Measurements from ENCODE around the gene HECTD3.
"Not testable (repeated sequence)": the region's sequence is repeated elsewhere in the genome, so short reads cannot be mapped to it uniquely, and the experiment has no call there.

The HECTD3 gene

GRCh38 chr1:44973645-44974044 lies 37.5 kb downstream of the HECTD3 start:
- H2BK120ac ChIP-seq (ENCODE audit: low read depth, low read length): no peak overlapping the region
- H3K4me2 ChIP-seq (ENCODE audit: low read length): no peak overlapping the region
- H3K4me1 ChIP-seq (ENCODE audit: control insufficient read depth, low read depth, low read length): no peaks in the 10 kb centered on the region
- H2BK15ac ChIP-seq (replicated peaks; ENCODE audit: low read depth): no peak overlapping the region
- no peaks in the 10 kb centered on the region for H3K27me3 ChIP-seq (ENCODE audit: insufficient read depth, low read length, poor library complexity)
- WGBS (ENCODE audit: extremely low coverage, insufficient coverage, low lambda C conversion rate): no CpG with 5 or more reads among the region's 1 CpG
- no peak overlapping the region for H3K23ac ChIP-seq (ENCODE audit: low read length)
- DNase-seq: no peak
- H4K8ac ChIP-seq (ENCODE audit: low read depth, low read length): no peak overlapping the region
- no peak overlapping the region for H3K4me3 ChIP-seq (ENCODE audit: low read length)
- no peaks in the 10 kb centered on the region for H3K79me2 ChIP-seq (ENCODE audit: control insufficient read depth, insufficient read depth, low read length)
- H2BK5ac ChIP-seq (ENCODE audit: low read length): no peak overlapping the region
- no peaks in the 10 kb centered on the region for H3K36me3 ChIP-seq (ENCODE audit: control insufficient read depth, insufficient read depth, low read length)
- H3K9ac ChIP-seq (ENCODE audit: low read length): no peak overlapping the region
- no peak overlapping the region for H3K56ac ChIP-seq (ENCODE audit: low read length)
- no peak overlapping the region for H4K5ac ChIP-seq (ENCODE audit: low read length)
- H2AK5ac ChIP-seq (ENCODE audit: low read length): no peak overlapping the region
- H3K27ac ChIP-seq (ENCODE audit: low read depth, low read length): no peak overlapping the region
- H3K18ac ChIP-seq (ENCODE audit: low read length): no peak overlapping the region
- H3K4ac ChIP-seq (ENCODE audit: low read depth, low read length): no peak overlapping the region
- H3K79me1 ChIP-seq (ENCODE audit: low read length): no peaks in the 10 kb centered on the region

GRCh38 chr1:44970317-44970716 lies 40.8 kb downstream of the HECTD3 start:
- H2AK5ac ChIP-seq (ENCODE audit: low read length): no peak overlapping the region
- H4K8ac ChIP-seq (ENCODE audit: low read depth, low read length): no peak overlapping the region
- H2BK120ac ChIP-seq (ENCODE audit: low read depth, low read length): no peak overlapping the region
- no peak overlapping the region for H3K4ac ChIP-seq (ENCODE audit: low read depth, low read length)
- H4K5ac ChIP-seq (ENCODE audit: low read length): no peak overlapping the region
- H3K79me2 ChIP-seq (ENCODE audit: control insufficient read depth, insufficient read depth, low read length): no peaks in the 10 kb centered on the region
- H3K4me1 ChIP-seq (ENCODE audit: control insufficient read depth, low read depth, low read length): no peaks in the 10 kb centered on the region
- H3K4me3 ChIP-seq (ENCODE audit: low read length): no peak overlapping the region
- no CpG with 5 or more reads among the region's 4 CpGs for WGBS (ENCODE audit: extremely low coverage, insufficient coverage, low lambda C conversion rate)
- no peaks in the 10 kb centered on the region for H3K79me1 ChIP-seq (ENCODE audit: low read length)
- no peak overlapping the region for H3K18ac ChIP-seq (ENCODE audit: low read length)
- H2BK5ac ChIP-seq (ENCODE audit: low read length): no peak overlapping the region
- H3K36me3 ChIP-seq (ENCODE audit: control insufficient read depth, insufficient read depth, low read length): no peaks in the 10 kb centered on the region
- no peak overlapping the region for H3K56ac ChIP-seq (ENCODE audit: low read length)
- no peak overlapping the region for H3K27ac ChIP-seq (ENCODE audit: low read depth, low read length)
- H3K9ac ChIP-seq (ENCODE audit: low read length): no peak overlapping the region
- H3K4me2 ChIP-seq (ENCODE audit: low read length): no peak overlapping the region
- no peak overlapping the region for H3K23ac ChIP-seq (ENCODE audit: low read length)
- H2BK15ac ChIP-seq (replicated peaks; ENCODE audit: low read depth): no peak overlapping the region
- H3K27me3 ChIP-seq (ENCODE audit: insufficient read depth, low read length, poor library complexity): no peaks in the 10 kb centered on the region
- DNase-seq: no peak

GRCh38 chr1:44964396-44964795 lies 46.7 kb downstream of the HECTD3 start:
- H3K27ac ChIP-seq (ENCODE audit: low read depth, low read length): no peak overlapping the region
- no peak overlapping the region for H3K4ac ChIP-seq (ENCODE audit: low read depth, low read length)
- H3K79me1 ChIP-seq (ENCODE audit: low read length): no peaks in the 10 kb centered on the region
- no peak overlapping the region for H2BK120ac ChIP-seq (ENCODE audit: low read depth, low read length)
- no peak overlapping the region for H3K4me3 ChIP-seq (ENCODE audit: low read length)
- no peak overlapping the region for H3K18ac ChIP-seq (ENCODE audit: low read length)
- no peak overlapping the region for H2BK5ac ChIP-seq (ENCODE audit: low read length)
- H4K8ac ChIP-seq (ENCODE audit: low read depth, low read length): no peak overlapping the region
- H3K36me3 ChIP-seq (ENCODE audit: control insufficient read depth, insufficient read depth, low read length): no peaks in the 10 kb centered on the region
- H2BK15ac ChIP-seq (replicated peaks; ENCODE audit: low read depth): no peak overlapping the region
- H4K5ac ChIP-seq (ENCODE audit: low read length): no peak overlapping the region
- no peak overlapping the region for H3K23ac ChIP-seq (ENCODE audit: low read length)
- no peak overlapping the region for H2AK5ac ChIP-seq (ENCODE audit: low read length)
- DNase-seq: no peak
- no peak overlapping the region for H3K4me2 ChIP-seq (ENCODE audit: low read length)
- H3K56ac ChIP-seq (ENCODE audit: low read length): no peak overlapping the region
- no CpG with 5 or more reads among the region's 1 CpG for WGBS (ENCODE audit: extremely low coverage, insufficient coverage, low lambda C conversion rate)
- H3K27me3 ChIP-seq (ENCODE audit: insufficient read depth, low read length, poor library complexity): no peaks in the 10 kb centered on the region
- H3K79me2 ChIP-seq (ENCODE audit: control insufficient read depth, insufficient read depth, low read length): no peaks in the 10 kb centered on the region
- H3K9ac ChIP-seq (ENCODE audit: low read length): no peak overlapping the region
- no peaks in the 10 kb centered on the region for H3K4me1 ChIP-seq (ENCODE audit: control insufficient read depth, low read depth, low read length)

- Histone ChIP-seq H4K5ac (ENCODE audit: low read length) (no peak overlapping the region), H3K27me3 (ENCODE audit: insufficient read depth, low read length, poor library complexity) (no peaks in the 10 kb centered on the region), H2BK5ac (ENCODE audit: low read length) (no peak overlapping the region), H3K4ac (ENCODE audit: low read depth, low read length) (no peak overlapping the region), H3K23ac (ENCODE audit: low read length) (no peak overlapping the region), H3K18ac (ENCODE audit: low read length) (no peak overlapping the region), H3K4me2 (ENCODE audit: low read length) (no peak overlapping the region), H3K79me1 (ENCODE audit: low read length) (no peaks in the 10 kb centered on the region), H3K36me3 (ENCODE audit: control insufficient read depth, insufficient read depth, low read length) (no peaks in the 10 kb centered on the region), H2AK5ac (ENCODE audit: low read length) (no peak overlapping the region), H3K4me1 (ENCODE audit: control insufficient read depth, low read depth, low read length) (no peaks in the 10 kb centered on the region), H2BK15ac (replicated peaks; ENCODE audit: low read depth) (no peak overlapping the region), H3K56ac (ENCODE audit: low read length) (no peak overlapping the region), H3K4me3 (ENCODE audit: low read length) (no peak overlapping the region), H3K9ac (ENCODE audit: low read length) (no peak overlapping the region), H3K27ac (ENCODE audit: low read depth, low read length) (no peak overlapping the region), H3K79me2 (ENCODE audit: control insufficient read depth, insufficient read depth, low read length) (no peaks in the 10 kb centered on the region), H4K8ac (ENCODE audit: low read depth, low read length) (no peak overlapping the region), H2BK120ac (ENCODE audit: low read depth, low read length) (no peak overlapping the region)
- no peak for DNase-seq
- WGBS (ENCODE audit: extremely low coverage, insufficient coverage, low lambda C conversion rate): no CpG with 5 or more reads among the region's 3 CpGs
Observed at GRCh38 chr1:44962729-44963128, 48.4 kb downstream of the HECTD3 start.

- WGBS (ENCODE audit: extremely low coverage, insufficient coverage, low lambda C conversion rate): no CpG with 5 or more reads among the region's 4 CpGs
- not testable (repeated sequence) for H3K4me3 ChIP-seq (ENCODE audit: low read length); H2BK15ac ChIP-seq (replicated peaks; ENCODE audit: low read depth); H3K4me2 ChIP-seq (ENCODE audit: low read length); DNase-seq; H3K36me3 ChIP-seq (ENCODE audit: control insufficient read depth, insufficient read depth, low read length); H3K79me1 ChIP-seq (ENCODE audit: low read length); H3K56ac ChIP-seq (ENCODE audit: low read length); H3K27me3 ChIP-seq (ENCODE audit: insufficient read depth, low read length, poor library complexity); H3K79me2 ChIP-seq (ENCODE audit: control insufficient read depth, insufficient read depth, low read length); H3K18ac ChIP-seq (ENCODE audit: low read length); H3K23ac ChIP-seq (ENCODE audit: low read length); H3K9ac ChIP-seq (ENCODE audit: low read length); H2AK5ac ChIP-seq (ENCODE audit: low read length); H2BK120ac ChIP-seq (ENCODE audit: low read depth, low read length); H4K8ac ChIP-seq (ENCODE audit: low read depth, low read length); H4K5ac ChIP-seq (ENCODE audit: low read length); H3K27ac ChIP-seq (ENCODE audit: low read depth, low read length); H2BK5ac ChIP-seq (ENCODE audit: low read length); H3K4me1 ChIP-seq (ENCODE audit: control insufficient read depth, low read depth, low read length); H3K4ac ChIP-seq (ENCODE audit: low read depth, low read length)
Observed at GRCh38 chr1:44962022-44962421, 49.1 kb downstream of the HECTD3 start.

GRCh38 chr1:44957566-44957965 lies 53.6 kb downstream of the HECTD3 start:
- not testable (repeated sequence) for H3K18ac ChIP-seq (ENCODE audit: low read length); H3K79me1 ChIP-seq (ENCODE audit: low read length); H3K56ac ChIP-seq (ENCODE audit: low read length); H3K4ac ChIP-seq (ENCODE audit: low read depth, low read length); H2AK5ac ChIP-seq (ENCODE audit: low read length); H3K79me2 ChIP-seq (ENCODE audit: control insufficient read depth, insufficient read depth, low read length); H2BK5ac ChIP-seq (ENCODE audit: low read length); H3K27ac ChIP-seq (ENCODE audit: low read depth, low read length); H4K8ac ChIP-seq (ENCODE audit: low read depth, low read length); H4K5ac ChIP-seq (ENCODE audit: low read length); H3K4me2 ChIP-seq (ENCODE audit: low read length); DNase-seq; H3K4me1 ChIP-seq (ENCODE audit: control insufficient read depth, low read depth, low read length); H2BK120ac ChIP-seq (ENCODE audit: low read depth, low read length); H3K23ac ChIP-seq (ENCODE audit: low read length); H3K4me3 ChIP-seq (ENCODE audit: low read length); H3K27me3 ChIP-seq (ENCODE audit: insufficient read depth, low read length, poor library complexity); H3K9ac ChIP-seq (ENCODE audit: low read length); H3K36me3 ChIP-seq (ENCODE audit: control insufficient read depth, insufficient read depth, low read length); H2BK15ac ChIP-seq (replicated peaks; ENCODE audit: low read depth)
- no CpG with 5 or more reads among the region's 3 CpGs for WGBS (ENCODE audit: extremely low coverage, insufficient coverage, low lambda C conversion rate)

Measured in mesendoderm (in vitro differentiated cells).